ENCODE data around the gene CEPT1.

CEPT1 gene

GRCh38 chr1:111193712-111194480, 53.9 kb downstream of the CEPT1 start:
- no peak for DNase-seq

GRCh38 chr1:111195002-111195684, 55.1 kb downstream of the CEPT1 start:
- no peak for DNase-seq

- no peak for DNase-seq
Observed at GRCh38 chr1:111196213-111196612, 56.2 kb downstream of the CEPT1 start.

- DNase-seq: peak; percentile 60
Observed at GRCh38 chr1:111197598-111198284, 57.7 kb downstream of the CEPT1 start.

- no peak for DNase-seq
Observed at GRCh38 chr1:111198836-111199235, 58.8 kb downstream of the CEPT1 start.

GRCh38 chr1:111199329-111199728, 59.3 kb downstream of the CEPT1 start:
- no peak for DNase-seq

GRCh38 chr1:111199881-111200801, 60.1 kb downstream of the CEPT1 start, which contains the start of gene DENND2D:
DENND2D (minus strand) TSS chr1:111200646; CDS start chr1:111200459, 187 bp downstream.
- DNase-seq: peak; percentile 48

- DNase-seq: no peak
Observed at GRCh38 chr1:111200802-111201161, 60.8 kb downstream of the CEPT1 start.

- no peak for DNase-seq
Observed at GRCh38 chr1:111201275-111202090, 61.5 kb downstream of the CEPT1 start.

- DNase-seq: no peak
Observed at GRCh38 chr1:111202366-111202706, 62.3 kb downstream of the CEPT1 start.

GRCh38 chr1:111202707-111203623, 62.9 kb downstream of the CEPT1 start:
- no peak for DNase-seq

- peak; percentile 89 for DNase-seq
Observed at GRCh38 chr1:111203681-111204200, 63.7 kb downstream of the CEPT1 start.

GRCh38 chr1:111204201-111204982, 64.4 kb downstream of the CEPT1 start:
- peak; percentile 75 for DNase-seq

- DNase-seq: no peak
Observed at GRCh38 chr1:111204983-111205713, 65.1 kb downstream of the CEPT1 start.

- DNase-seq: no peak
Observed at GRCh38 chr1:111205714-111206050, 65.7 kb downstream of the CEPT1 start.

- no peak for DNase-seq
Observed at GRCh38 chr1:111208921-111209320, 68.9 kb downstream of the CEPT1 start.

- no peak for DNase-seq
Observed at GRCh38 chr1:111209622-111210021, 69.6 kb downstream of the CEPT1 start.

- no peak for DNase-seq
Observed at GRCh38 chr1:111211921-111212320, 71.9 kb downstream of the CEPT1 start.

Measured in activated gamma-delta T cell treated with Interleukin-2 at 50 U/mL for 16 hours (primary cell).